Stomach smooth muscle (tissue), 2 donors: ENCODE results near the gene ROBO2.

Experiments
- H3K27ac ChIP-seq: one replicate; pipeline ENCODE4 v1.7.0; 2013; ENCODE audit warnings: mild to moderate bottlenecking, low read length, inconsistent platforms
- H3K27me3 ChIP-seq, 2 donors: one replicate each; pipeline ENCODE4 v1.7.0; 2013; ENCODE audit warnings: low read length in 2 of 2; ENCODE audit not compliant: insufficient read depth in 2 of 2, control insufficient read depth in 1 of 2
- H3K36me3 ChIP-seq, 2 donors: one replicate each; pipeline ENCODE4 v1.7.0; 2013; ENCODE audit warnings: low read length in 2 of 2; ENCODE audit not compliant: control insufficient read depth in 2 of 2, insufficient read depth in 2 of 2
- H3K4me1 ChIP-seq: one replicate; pipeline ENCODE4 v1.7.0; 2013; ENCODE audit warnings: low read length; ENCODE audit not compliant: control insufficient read depth, insufficient read depth
- H3K4me3 ChIP-seq, 2 donors: one replicate each; pipeline ENCODE4 v1.7.0; 2013; ENCODE audit warnings: low read length in 2 of 2
- H3K9ac ChIP-seq, 2 donors: one replicate each; pipeline ENCODE4 v1.7.0; 2013; ENCODE audit warnings: low read length in 2 of 2, mild to moderate bottlenecking in 1 of 2
- H3K9me3 ChIP-seq, 2 donors: one replicate each; pipeline ENCODE4 v1.7.0; 2013; ENCODE audit warnings: low read length in 2 of 2; ENCODE audit not compliant: control insufficient read depth in 2 of 2
- donor health status: healthy.
- donor health status: Pancreatic carcinoma.

Gene ROBO2

GRCh38 chr3:77514766-77515165, 474.9 kb downstream of the ROBO2 start:
- Histone ChIP-seq H3K9me3 (no peaks in the 10 kb centered on the region), H3K27me3 (no peaks in the 10 kb centered on the region)

GRCh38 chr3:77524463-77524862, 484.6 kb downstream of the ROBO2 start:
- H3K4me1 ChIP-seq = no peaks in the 10 kb centered on the region
- H3K4me3 ChIP-seq = no peak overlapping the region
- H3K9ac ChIP-seq = no peak overlapping the region
- H3K27ac ChIP-seq = no peak overlapping the region
- no peaks in the 10 kb centered on the region for H3K27me3 ChIP-seq
- H3K36me3 ChIP-seq = no peaks in the 10 kb centered on the region
- H3K9me3 ChIP-seq = no peaks in the 10 kb centered on the region

More at GRCh38 chr3:77514766-77515165, 474.9 kb downstream of the ROBO2 start:
- Histone ChIP-seq H3K9ac (no peak overlapping the region), H3K27ac (no peak overlapping the region), H3K4me3 (no peak overlapping the region), H3K36me3 (no peaks in the 10 kb centered on the region), H3K4me1 (no peaks in the 10 kb centered on the region)

GRCh38 chr3:77524946-77525682, 485.2 kb downstream of the ROBO2 start:
- Histone ChIP-seq H3K36me3 (no peaks in the 10 kb centered on the region), H3K9ac (no peak overlapping the region), H3K27me3 (no peaks in the 10 kb centered on the region), H3K9me3 (no peaks in the 10 kb centered on the region), H3K27ac (no peak overlapping the region), H3K4me3 (no peak overlapping the region), H3K4me1 (no peaks in the 10 kb centered on the region)

- no peak overlapping the region for H3K27ac ChIP-seq
- no peak overlapping the region for H3K4me3 ChIP-seq
- no peaks in the 10 kb centered on the region for H3K36me3 ChIP-seq
- H3K4me1 ChIP-seq = no peaks in the 10 kb centered on the region
- H3K27me3 ChIP-seq = no peaks in the 10 kb centered on the region
- no peak overlapping the region for H3K9ac ChIP-seq
- no peaks in the 10 kb centered on the region for H3K9me3 ChIP-seq
Observed at GRCh38 chr3:77526573-77527113, 486.7 kb downstream of the ROBO2 start.

GRCh38 chr3:77529522-77529921, 489.6 kb downstream of the ROBO2 start:
- Histone ChIP-seq H3K27me3 (no peaks in the 10 kb centered on the region), H3K4me3 (no peak overlapping the region), H3K27ac (no peak overlapping the region), H3K9ac (no peak overlapping the region), H3K4me1 (no peaks in the 10 kb centered on the region), H3K9me3 (peaks cover 0 to 4% of the 10 kb centered on the region in 2 donors), H3K36me3 (no peaks in the 10 kb centered on the region)

- Histone ChIP-seq H3K36me3 (no peaks in the 10 kb centered on the region), H3K9ac (no peak overlapping the region), H3K27me3 (no peaks in the 10 kb centered on the region), H3K27ac (no peak overlapping the region), H3K9me3 (peaks cover 0 to 4% of the 10 kb centered on the region in 2 donors), H3K4me3 (no peak overlapping the region), H3K4me1 (no peaks in the 10 kb centered on the region)
Observed at GRCh38 chr3:77530870-77531269, 491.0 kb downstream of the ROBO2 start.

GRCh38 chr3:77535116-77535515, 495.2 kb downstream of the ROBO2 start:
- H3K27ac ChIP-seq = no peak overlapping the region
- no peaks in the 10 kb centered on the region for H3K36me3 ChIP-seq
- H3K4me1 ChIP-seq = no peaks in the 10 kb centered on the region
- no peak overlapping the region for H3K9ac ChIP-seq
- no peaks in the 10 kb centered on the region for H3K27me3 ChIP-seq
- H3K4me3 ChIP-seq = no peak overlapping the region
- peaks cover 0 to 4% of the 10 kb centered on the region in 2 donors for H3K9me3 ChIP-seq

- Histone ChIP-seq H3K9me3 (peaks cover 0 to 4% of the 10 kb centered on the region in 2 donors), H3K4me1 (no peaks in the 10 kb centered on the region), H3K9ac (no peak overlapping the region), H3K36me3 (no peaks in the 10 kb centered on the region), H3K27me3 (no peaks in the 10 kb centered on the region), H3K4me3 (no peak overlapping the region), H3K27ac (no peak overlapping the region)
Observed at GRCh38 chr3:77536038-77536775, 496.3 kb downstream of the ROBO2 start.

GRCh38 chr3:77539014-77539413, 499.1 kb downstream of the ROBO2 start:
- no peaks in the 10 kb centered on the region for H3K27me3 ChIP-seq
- H3K9ac ChIP-seq = no peak overlapping the region
- no peaks in the 10 kb centered on the region for H3K9me3 ChIP-seq
- H3K27ac ChIP-seq = no peak overlapping the region
- no peaks in the 10 kb centered on the region for H3K36me3 ChIP-seq
- H3K4me3 ChIP-seq = no peak overlapping the region
- H3K4me1 ChIP-seq = no peaks in the 10 kb centered on the region

- H3K27ac ChIP-seq = no peak overlapping the region
- no peaks in the 10 kb centered on the region for H3K4me1 ChIP-seq
- no peaks in the 10 kb centered on the region for H3K36me3 ChIP-seq
- no peak overlapping the region for H3K4me3 ChIP-seq
- no peak overlapping the region for H3K9ac ChIP-seq
- no peaks in the 10 kb centered on the region for H3K27me3 ChIP-seq
- H3K9me3 ChIP-seq = no peaks in the 10 kb centered on the region
Observed at GRCh38 chr3:77539677-77540076, 499.8 kb downstream of the ROBO2 start.
